Measurements from ENCODE around the gene CERS6.
"Not testable (repeated sequence)": the region's sequence is repeated elsewhere in the genome, so short reads cannot be mapped to it uniquely, and the experiment has no call there.

The CERS6 gene

DNA sequence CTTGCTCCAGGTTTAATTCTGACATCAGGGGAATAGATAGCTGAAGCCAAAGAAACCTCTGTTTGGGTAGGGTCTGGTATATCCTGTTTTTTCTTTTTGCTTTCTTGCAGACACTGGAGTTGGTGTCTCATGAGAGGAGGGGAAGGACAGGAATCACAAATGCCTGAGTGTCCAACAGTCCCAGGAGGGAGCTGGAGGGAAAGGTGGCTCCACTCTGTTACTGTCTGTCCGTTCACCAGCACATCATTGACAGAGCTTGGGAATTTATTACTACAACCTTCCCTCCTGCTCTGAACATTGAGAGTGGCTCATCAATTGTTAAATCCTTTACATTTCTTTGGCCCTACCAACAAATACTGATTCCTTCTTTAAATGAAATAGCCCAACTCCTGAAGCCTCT, 194.1 kb downstream of the CERS6 start:
- DNase-seq: no peak

DNA sequence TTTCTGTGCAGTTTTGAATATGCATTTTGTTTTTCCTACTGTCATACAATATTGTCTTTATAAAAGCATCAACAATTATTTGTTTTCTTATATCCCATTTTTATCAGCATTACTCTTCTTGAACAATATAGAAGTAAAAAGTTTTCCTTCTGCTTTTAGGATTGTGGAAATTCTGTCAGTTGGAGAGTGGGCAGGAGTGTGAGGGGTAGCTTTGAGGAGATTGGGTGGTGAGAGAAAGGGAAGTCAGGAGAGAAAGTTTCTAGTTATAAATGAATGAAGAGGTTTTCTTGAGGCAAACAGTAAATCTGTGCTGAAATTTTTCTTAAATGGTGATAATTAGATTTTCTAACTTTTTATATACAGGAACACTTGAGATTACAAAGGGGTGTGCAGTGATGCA, 194.7 kb downstream of the CERS6 start:
- DNase-seq: no peak

DNA sequence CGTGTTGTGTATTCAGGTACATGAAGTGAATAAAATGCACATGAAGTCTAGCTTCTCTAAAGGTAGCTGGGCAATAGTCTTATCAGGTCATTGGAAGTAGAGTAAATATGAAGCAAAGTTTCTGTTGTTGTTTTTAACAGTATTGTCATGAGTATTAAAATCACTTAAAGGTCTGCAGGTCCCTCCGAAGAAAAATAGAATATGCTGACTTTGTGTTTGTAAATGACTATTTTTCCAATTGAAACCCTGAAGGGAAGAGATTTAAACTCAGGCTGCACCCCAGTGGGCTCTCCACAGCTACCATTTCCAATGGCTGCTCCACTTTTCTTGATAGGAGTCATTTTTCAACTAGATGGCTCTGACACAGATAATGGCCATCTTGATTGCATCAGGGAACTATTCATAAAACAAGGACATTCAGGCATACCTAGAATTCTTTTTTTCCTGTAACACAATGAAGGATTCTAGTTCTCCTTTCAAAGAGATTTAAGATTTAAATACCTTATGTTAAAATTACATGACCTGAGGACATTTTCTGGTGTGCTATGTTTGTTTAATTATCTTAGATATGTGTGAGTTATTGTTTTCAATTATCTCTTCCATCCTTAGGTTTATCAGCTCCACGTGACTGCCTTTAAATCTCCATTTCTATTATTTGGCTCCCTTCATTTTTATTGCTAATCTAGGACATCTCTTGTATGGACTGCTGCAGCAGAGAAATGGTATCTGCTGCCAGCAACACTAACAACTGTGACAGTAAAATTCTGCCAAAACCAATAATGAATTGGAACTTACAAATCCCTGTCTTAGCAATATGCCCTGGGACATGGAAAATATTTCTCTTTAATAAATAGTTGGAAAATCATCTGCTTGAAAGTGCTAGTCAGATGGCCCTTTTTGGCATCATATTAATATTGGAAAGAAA, 197.2 kb downstream of the CERS6 start:
- DNase-seq: no peak

DNA sequence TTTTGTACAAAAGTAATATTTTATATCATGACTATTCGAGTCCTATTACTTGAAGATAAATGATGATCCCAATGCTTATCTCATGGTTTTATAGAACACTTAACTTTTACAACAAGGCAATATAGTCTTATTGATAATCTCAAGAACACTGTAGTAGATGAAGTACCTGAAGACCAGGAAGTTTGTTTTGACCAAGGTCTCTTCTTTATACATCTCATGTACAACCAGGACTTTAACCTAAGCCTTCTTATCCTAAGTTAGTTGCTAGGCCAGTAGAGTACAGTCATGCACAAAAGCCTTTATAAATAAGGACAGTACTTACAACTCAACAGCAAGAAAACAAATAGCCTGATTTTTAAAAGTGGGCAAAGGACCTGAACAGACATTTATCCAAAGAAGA, 198.6 kb downstream of the CERS6 start:
- no peak for DNase-seq

DNA sequence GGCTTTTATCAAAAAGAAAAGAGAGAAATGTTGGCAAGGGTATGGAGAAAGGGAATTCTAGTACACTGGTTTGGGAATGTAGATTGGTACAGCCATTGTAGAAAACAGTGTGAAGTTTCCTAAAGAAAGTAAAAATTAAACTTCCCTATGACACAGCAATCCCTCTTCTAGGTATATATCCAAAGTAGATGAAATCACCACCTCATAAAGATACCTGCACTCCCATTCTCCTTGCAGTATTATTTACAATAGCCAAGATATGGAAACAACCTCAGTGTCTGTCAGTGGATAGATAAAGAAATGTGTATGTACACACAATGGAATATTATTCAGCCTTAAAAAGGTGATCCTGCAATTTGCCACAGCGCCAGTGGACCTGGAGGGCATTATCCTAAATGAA, 199.1 kb downstream of the CERS6 start:
- DNase-seq: no peak

DNA sequence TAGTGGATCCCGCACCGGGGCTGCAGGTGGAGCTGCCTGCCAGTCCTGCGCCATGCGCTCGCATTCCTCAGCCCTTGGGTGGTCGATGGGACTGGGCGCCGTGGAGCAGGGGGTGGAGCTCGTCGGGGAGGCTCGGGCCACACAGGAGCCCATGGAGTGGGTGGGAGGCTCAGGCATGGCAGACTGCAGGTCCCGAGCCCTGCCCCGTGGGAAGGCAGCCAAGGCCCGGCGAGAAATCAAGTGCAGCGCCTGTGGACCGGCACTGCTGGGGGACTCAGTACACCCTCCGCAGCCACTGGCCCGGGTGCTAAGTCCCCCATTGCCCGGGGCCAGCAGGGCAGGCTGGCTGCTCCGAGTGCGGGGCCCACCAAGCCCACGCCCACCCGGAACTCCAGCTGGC, 201.3 kb downstream of the CERS6 start:
- not testable (repeated sequence) for DNase-seq

DNA sequence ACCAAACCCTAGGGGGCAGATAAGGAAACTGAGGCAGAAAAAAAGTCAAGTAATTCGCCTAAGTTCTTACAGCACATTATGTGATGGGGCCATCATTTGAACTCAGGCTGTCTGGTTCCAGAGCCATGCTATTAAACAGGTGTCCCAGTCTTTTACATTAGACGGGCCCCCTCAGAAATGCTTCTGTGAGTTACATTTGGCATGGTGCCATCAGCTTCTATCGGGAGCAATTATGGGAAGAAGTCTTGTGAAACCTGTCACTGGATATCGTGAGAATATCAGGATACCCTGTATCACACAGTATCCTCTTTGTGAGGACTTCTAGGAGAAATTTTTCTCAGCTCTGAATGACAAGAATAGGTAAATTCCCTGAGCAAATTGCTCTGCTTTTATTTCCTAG, 202.6 kb downstream of the CERS6 start:
- no peak for DNase-seq

DNA sequence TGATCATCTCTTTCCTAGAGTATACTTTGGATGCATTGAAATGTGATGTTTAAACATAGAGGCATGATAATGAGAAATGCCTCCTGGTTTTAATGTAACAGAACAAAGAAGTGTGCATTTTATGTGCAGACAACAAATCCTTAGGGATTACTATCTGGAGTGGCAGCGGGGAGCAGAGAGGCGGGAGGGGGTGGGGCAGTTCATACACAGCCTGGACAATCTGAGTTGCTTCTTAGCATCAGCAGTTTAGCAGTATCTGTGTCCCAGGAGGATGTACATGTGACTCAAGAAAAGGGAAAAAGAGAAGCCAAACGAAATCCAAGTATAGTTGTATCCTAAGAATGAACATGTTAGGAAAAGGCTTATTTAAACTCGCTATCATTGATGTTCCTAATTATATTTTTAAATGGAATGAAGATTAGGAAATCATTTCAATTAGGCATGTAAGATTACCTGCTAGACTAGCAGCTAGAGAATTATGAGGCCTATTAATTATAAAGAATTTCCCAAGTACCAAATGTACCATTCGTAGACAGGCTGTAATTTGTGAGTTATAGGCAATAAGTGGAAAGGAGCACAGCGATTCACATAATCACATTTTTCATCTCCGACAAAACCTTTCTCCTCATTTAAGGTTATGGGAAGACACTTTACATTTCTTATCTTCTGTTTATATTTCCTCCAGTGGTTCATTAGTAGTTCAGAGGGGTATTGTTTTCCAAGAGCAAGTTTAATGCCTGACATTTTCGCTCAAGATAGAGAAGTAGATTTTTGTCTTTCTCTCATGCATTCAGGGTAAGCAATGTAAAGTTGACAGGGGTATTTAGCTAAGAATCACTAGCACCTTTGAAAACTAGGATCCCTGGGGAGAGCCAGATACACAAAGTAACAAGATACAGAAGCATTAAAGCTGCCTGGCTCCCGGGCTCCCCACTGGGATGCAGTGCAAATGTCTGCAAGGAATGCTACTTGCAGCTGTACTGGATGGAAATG, 205.1 kb downstream of the CERS6 start:
- no peak for DNase-seq

DNA sequence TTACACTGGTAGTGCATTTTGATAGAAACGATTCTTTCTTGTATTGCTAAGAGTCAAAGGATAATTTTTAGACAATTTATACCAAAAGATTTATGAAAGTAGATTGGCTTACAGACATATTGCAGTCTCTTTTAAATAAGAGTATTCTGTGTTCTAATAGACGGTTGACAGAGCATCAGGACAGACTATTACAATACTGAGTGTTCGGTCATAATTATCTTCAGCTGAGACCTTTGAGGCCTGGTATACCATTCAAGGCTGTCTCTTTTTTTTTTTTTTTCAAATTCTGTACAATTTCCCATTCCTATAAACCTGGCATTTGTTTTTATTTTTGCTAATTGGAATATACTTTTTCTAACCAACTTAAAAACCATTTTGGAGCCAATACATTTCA, 205.8 kb downstream of the CERS6 start:
- no peak for DNase-seq

DNA sequence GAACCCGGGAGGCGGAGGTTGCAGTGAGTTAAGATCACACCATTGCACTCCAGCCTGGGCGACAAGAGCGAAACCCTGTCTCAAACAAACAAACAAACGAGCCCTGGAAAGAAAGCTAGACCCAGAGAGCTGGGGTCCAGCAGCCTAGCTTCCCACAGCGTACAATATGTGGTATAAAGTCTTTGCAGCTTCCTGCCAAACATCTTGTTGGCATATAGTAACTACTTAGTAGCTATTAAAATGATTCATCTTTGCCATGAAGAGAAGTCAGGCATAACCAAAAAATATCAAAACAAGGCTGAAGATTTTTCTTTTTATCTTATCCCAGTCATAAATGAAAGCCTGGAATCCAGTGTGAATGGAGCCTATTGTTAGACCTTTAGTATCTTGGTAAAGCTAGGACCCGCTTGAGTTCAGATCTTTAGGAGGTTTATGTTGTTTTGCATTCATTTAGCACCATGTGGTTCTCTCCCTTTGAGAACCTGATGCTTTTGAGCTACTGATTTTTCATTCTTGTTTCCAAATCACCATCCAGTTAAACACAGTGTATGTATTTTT, 206.7 kb downstream of the CERS6 start:
- DNase-seq: no peak

DNA sequence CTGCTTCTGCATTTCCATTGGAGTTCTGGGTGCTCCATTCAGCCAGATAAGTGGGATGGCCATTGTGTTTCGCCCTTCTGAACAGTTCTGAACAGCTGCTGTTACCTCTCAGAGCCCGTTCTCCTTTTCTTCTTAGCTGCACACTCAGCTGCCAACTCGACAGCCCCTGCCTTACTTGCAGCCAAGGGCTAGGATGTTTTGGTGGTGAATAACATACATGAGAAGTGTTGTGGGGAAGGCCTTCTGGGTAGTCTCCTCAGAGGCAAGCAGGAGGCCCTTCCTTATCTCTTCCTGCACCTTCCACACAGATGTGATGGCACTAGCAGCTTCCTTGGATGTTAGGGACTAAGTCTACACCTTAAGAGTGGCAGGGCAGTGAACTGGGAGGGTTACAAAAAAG, 207.9 kb downstream of the CERS6 start:
- no peak for DNase-seq

DNA sequence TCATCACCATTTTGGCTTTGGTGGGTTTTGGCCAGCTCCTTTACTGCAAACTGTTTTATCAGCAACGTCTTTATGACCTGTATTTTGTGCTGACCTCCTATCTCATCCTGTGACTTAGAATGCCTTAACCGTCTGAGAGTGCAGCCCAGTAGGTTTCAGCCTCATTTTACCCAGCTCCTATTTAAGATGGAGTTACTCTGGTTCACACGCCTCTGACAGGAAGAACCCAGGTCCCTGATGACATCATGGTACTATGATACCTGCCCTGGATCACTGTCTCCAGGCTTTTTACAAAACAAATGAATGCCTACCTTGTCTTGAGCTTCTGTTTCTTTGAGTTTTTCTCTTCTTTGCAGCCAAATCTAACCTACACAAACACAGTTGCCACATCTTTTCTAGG, 208.6 kb downstream of the CERS6 start:
- not testable (repeated sequence) for DNase-seq

DNA sequence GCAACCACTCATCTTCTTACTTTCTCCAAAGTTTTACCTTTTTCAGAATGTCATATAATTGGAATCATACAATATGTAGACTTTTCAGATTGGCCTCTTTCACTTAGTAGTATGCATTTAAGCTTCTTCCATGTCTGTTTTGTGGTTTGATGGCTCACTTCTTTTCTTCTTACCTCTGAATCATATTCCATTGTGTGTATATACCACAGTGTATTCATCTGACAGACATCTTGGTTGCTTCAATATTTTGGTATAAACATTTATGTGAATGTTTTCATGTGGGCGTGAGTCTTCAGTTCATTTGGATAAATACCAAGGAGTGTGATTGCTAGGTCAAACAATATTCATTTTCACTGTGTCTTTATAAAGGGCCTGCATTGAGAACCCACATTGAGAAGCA, 210.3 kb downstream of the CERS6 start:
- no peak for DNase-seq

DNA sequence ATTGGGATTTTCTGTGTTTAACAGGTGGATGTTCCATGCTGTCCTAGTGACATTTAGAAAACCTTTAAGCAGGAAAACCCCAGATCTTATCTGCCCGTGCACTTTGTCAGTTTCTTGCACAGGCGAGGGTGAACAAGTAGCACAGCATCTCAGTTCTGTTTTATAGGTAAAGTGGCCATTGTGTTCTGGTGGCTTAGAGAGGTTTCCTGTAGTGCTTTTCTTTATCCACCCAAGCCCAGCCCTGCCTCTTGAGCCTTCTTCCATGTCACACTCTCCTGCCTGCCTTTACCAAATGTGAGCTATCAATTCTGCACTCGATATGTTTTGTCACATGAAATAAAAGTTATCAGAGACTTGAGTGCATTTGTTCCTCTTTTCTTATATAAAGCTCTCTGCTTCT, 211.1 kb downstream of the CERS6 start:
- no peak for DNase-seq

DNA sequence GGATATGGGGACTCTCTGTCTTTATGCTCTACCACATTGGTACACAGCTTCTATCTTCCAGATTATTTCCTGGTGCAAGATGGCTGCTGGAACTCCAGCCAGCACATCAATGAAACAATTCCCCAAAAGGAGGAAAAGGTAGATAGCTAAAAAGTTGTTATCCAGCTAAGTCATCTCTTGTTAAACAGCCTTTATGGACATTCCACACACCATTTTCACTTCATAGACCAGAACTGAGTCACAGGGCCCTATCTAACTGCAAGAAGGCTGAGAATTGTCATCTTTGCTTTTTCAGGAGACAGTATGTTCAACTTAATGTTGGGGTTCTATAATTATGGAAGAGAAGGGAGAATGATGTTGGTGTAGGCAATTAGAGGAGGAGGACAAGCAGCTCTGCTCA, 213.1 kb downstream of the CERS6 start:
- no peak for DNase-seq

DNA sequence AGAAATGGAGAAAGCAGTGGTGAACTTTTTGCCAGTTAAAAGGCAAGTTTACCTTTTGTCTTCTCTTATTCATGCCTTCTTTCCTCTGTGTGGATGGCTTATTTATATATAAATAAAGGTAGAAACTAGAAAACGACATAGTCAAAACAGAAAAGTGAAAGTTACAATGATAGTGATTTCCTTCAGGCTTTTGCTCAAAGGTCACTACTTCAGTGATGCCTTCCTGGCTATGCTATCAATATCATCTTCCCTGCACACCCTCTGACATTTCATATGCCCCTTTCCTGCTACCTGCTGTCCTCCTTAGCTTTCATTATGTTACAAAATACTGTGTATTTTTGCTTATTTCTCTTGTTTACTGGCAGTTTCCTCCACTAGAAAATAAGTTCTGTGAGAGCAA, 214.4 kb downstream of the CERS6 start:
- no peak for DNase-seq

DNA sequence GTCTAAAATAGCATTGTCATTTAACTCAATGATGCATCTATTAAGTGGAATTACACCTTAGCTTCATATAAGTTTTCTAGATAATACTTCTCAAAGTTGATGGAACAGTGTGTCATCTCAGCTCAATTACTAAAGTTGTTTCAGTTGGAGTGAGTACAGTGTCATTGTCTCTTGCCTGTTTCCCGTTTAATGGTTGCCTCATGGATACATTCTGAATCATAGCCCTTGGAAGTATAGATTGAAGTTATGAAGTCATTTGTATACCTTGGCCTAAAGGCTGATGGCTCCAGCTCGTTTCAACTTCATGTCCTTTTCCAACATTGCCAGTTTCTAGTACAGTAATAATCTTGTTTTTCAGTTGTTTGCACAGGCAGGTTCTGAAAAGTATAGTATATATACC, 215.9 kb downstream of the CERS6 start:
- no peak for DNase-seq

DNA sequence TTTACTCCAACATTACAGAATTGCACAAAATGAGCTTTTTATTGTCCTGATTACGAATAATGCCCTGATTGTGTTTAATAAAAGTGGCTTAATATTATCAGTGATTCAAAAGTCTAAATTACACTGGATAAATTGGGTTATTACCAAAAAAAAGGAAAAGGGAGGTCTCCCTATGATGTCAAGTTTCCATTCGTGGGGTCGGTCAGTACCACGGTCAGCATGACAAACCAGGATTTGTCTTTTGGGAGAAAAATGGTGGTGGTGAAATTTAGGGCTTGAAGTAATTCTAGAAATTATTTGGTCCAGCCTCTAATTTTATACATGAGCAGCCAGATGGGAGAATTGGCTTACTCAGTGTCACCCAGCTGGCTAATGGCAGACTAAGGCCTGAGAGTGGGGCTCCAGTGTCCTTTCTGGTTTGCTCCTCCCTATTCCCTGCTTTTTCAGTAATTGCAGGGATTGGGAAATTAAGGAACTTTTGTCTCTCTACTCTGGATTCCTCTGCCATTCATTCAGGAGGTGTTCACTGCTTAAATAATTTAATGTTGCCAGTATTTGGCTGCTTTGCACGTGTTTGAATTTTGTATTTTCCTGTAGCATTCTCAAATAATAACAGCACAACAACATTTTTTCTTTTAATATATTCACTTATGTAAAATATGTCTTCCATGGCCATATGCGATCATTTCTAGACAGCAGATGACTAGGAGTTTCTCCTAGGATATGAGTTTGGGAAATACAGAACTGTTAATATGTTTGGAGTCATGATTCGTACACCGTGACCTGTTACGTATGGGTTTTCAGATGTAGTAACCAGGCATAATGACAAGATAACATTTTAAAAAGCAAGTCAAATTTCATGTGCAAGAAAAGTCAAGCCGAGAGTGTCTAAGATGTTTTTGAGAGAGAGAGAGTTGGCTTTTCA, 217.5 kb downstream of the CERS6 start:
- no peak for DNase-seq

DNA sequence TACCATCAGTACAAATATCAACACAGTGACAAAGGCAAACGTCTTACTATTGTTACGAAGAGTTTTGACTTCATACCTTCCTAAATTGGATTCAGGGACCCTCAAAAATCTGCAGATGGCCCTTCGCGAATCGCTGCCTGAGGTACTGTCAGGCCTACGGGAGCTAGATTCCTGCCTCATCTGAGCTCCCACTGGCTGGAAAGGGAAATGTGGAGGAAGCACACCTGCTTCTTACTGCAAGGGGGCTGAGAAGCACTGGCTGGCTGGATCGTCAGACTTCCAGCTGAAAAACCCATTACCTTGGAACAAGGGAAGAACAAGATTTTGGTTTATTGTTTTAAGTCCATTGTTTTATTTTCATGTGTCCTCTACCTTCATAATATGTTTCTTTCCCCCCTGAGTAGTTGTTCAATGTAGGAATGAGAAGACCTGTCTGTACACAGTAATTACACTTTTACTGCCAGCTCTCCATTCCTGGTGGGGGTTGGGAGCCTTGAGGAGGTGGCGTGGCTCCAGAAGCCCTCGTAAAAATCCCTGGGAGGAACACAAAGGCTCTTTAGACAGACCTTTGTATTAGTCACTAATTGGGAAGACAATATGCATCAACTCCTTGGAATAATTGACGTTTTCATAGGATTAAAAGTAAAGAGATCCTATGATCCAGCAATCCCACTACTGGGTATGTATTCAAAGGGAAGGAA, 222.2 kb downstream of the CERS6 start:
- no peak for DNase-seq

DNA sequence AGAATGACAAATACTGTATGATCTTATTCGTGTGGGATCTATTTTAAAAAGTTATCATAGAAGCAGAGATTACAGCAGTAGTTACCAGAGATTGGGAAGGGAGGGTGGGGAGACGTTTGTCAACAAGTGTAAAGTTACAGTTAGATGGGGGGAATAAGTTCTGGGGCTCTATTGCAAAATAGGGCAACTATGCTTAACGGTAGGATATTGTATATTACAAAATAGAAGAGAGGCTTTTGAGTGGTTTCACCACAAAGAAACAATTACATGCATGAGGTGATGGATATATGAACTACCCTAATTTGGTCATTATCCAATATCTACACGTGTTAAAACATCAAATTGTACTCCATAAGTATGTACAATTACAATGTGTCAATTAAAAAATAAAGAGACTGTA, 223.0 kb downstream of the CERS6 start:
- DNase-seq: no peak

DNA sequence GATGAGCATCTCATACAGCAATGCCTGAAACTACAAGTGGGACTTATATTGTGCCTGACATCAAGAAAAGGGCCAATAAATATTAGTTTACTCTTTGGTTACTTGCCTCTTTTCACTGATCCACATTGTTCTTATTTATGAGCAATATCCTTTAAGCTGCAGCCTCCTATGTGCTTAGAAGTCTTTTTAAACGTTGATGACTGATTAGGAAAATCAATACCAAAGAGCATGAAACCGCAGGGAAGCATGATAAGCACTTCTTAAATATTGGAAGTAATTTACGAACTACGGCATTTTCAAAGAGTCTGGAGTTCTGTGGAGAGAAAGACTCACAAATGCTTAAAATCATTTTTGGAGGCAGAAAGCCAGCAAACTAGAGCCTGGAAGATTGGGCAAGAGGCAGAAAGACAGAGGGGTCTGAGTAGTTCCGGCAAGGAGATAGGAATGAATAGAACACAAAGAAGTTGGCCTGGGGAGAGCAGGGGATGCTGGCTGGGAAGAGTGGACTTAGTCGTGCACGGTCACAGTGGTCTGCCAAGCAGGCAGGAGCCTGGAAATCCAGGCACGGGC, 223.8 kb downstream of the CERS6 start:
- no peak for DNase-seq
